T-helper 1 cell treated with Interleukin-12 subunit alpha and Interleukin-12 subunit beta and Interleukin-4 antibody, amounts not matched to agents 30 μg/mL and 1 μg/mL, for 36 hours (primary cell): ENCODE results near the gene RNASE9.
"Not testable (repeated sequence)": the region's sequence is repeated elsewhere in the genome, so short reads cannot be mapped to it uniquely, and the experiment has no call there.

ENCODE experiments used
- H3K27ac Mint-ChIP-seq: one replicate; pipeline ENCODE4 v1.8.0; 2021; ENCODE audit warnings: mild to moderate bottlenecking, mixed read lengths
- H3K27me3 Mint-ChIP-seq: one replicate; pipeline ENCODE4 v1.8.0; 2021; ENCODE audit warnings: low read depth, mixed read lengths
- H3K36me3 Mint-ChIP-seq: one replicate; pipeline ENCODE4 v1.8.0; 2021; ENCODE audit warnings: low read depth, mixed read lengths
- H3K4me1 Mint-ChIP-seq: one replicate; pipeline ENCODE4 v1.8.0; 2021; ENCODE audit warnings: low read depth, mixed read lengths
- H3K4me3 Mint-ChIP-seq: one replicate; pipeline ENCODE4 v1.8.0; 2021; ENCODE audit warnings: mild to moderate bottlenecking, moderate library complexity, mixed read lengths
- H3K9me3 Mint-ChIP-seq: one replicate; pipeline ENCODE4 v1.8.0; 2021; ENCODE audit warnings: mixed read lengths

RNASE9 gene

DNA sequence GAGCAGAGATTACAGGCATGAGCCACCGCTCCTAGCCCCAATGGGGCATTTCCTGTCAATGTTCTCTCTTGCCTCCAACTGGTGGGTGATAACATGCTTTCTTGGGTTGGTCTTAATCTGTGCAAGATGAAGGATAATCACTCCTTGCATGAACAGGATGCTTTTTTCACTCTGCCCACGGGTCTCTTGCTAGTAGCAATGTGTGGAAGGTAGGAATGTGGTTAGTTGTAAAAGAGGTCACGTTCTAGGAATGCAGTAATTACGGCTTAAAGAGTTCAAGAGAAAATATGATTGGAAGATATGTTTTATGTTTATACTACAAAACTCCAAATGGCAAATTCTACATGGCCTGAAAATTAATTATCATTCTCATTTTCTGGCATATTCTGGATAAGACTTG, 45.0 kb downstream of the RNASE9 start:
- Mint-ChIP-seq H3K9me3 (no peaks in the 10 kb centered on the region), H3K27me3 (peaks cover 10% of the 10 kb centered on the region), H3K4me1 (no peaks in the 10 kb centered on the region)

DNA sequence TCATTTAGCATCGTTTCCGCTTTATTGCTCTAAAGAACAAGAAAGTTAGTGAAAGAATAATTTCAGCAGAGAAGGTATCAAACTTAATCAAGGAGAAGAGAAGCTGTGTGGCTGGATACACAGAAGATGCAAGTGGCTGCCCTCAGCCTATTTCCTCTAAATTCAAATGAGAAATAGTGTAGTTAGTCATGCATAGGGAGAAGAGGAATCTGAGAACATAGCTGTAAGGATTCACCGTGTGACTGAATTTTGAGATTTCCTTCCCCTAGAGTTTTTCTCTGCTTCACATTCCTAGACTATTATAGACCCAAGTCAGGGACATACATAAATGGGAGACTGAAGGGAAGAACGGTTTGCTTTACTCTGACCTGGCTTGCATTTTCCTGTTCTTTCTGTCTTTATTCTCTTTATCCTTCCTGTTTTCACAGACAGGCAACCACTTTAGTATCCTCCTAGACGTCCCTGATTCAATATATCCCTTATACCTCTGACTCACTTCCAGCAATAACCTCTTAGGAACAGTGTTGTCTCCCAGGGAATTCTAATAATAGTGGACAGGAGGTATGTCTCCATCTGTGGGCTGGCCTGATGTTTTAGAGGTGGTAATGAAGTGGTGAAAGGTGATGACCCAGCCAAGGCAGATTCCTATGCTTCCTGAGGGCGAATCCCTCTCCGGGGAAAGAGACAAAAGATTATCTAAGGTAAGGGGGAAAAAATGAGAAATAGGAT, 48.5 kb downstream of the RNASE9 start:
- Mint-ChIP-seq H3K4me1 (no peaks in the 10 kb centered on the region), H3K27me3 (peaks cover 10% of the 10 kb centered on the region), H3K36me3 (no peaks in the 10 kb centered on the region), H3K9me3 (no peaks in the 10 kb centered on the region), H3K27ac (no peak overlapping the region), H3K4me3 (no peak overlapping the region)

More for the DNA sequence above, 45.0 kb downstream of the RNASE9 start:
- Mint-ChIP-seq H3K36me3 (no peaks in the 10 kb centered on the region), H3K27ac (no peak overlapping the region), H3K4me3 (no peak overlapping the region)

DNA sequence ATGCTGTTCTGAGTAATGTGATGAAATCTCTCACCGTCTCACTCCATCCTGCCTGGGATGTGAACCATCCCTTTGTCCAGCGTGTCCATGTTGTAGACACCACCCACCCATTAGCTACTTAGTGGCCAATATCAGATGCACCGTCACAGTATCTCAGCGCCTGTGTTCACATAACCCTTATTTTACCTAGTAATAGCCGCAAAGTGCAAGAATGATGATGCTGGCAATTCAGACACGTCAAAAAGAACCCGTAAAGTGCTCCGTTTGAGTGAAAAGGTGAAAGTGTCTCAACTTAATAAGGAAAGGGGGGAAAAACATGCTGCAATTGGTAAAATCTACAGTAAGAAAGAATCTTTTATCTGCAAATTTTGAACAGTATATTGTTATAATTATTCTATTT, 52.5 kb downstream of the RNASE9 start:
- Mint-ChIP-seq H3K27ac (no peak overlapping the region), H3K4me1 (peaks cover 4% of the 10 kb centered on the region), H3K4me3 (no peak overlapping the region), H3K36me3 (no peaks in the 10 kb centered on the region), H3K27me3 (peaks cover 9% of the 10 kb centered on the region), H3K9me3 (no peaks in the 10 kb centered on the region)

DNA sequence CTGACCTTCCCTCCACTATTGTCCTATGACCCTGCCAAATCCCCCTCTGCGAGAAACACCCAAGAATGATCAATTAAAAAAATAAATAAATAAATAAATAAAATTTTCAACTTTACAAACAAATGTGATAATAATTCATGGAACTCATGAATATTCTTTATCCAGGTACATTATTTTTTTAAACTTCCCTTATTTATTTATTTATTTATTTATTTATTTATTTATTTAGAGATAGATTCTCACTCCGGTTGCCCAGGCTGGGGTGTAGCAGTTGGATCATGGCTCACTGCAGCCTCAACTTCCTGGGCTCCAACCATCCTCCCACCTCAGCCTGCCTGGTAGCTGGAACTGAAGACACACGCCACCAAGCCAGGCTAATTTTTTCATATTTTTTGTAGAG, 53.3 kb downstream of the RNASE9 start:
- not testable (repeated sequence) for H3K36me3 Mint-ChIP-seq, H3K4me1 Mint-ChIP-seq, H3K9me3 Mint-ChIP-seq, H3K4me3 Mint-ChIP-seq, H3K27ac Mint-ChIP-seq, H3K27me3 Mint-ChIP-seq

DNA sequence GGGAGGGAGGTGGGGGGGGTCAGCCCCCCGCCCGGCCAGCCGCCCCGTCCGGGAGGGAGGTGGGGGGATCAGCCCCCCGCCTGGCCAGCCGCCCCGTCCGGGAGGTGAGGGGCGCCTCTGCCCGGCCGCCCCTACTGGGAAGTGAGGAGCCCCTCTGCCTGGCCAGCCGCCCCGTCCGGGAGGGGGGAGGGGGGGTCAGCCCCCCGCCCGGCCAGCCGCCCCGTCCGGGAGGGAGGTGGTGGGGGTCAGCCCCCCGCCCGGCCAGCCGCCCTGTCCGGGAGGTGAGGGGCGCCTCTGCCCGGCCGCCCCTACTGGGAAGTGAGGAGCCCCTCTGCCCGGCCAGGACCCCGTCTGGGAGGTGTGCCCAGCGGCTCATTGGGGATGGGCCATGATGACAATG, 54.1 kb downstream of the RNASE9 start:
- H3K36me3 Mint-ChIP-seq, H3K27ac Mint-ChIP-seq, H3K4me3 Mint-ChIP-seq, H3K4me1 Mint-ChIP-seq, H3K27me3 Mint-ChIP-seq, H3K9me3 Mint-ChIP-seq: not testable (repeated sequence)

DNA sequence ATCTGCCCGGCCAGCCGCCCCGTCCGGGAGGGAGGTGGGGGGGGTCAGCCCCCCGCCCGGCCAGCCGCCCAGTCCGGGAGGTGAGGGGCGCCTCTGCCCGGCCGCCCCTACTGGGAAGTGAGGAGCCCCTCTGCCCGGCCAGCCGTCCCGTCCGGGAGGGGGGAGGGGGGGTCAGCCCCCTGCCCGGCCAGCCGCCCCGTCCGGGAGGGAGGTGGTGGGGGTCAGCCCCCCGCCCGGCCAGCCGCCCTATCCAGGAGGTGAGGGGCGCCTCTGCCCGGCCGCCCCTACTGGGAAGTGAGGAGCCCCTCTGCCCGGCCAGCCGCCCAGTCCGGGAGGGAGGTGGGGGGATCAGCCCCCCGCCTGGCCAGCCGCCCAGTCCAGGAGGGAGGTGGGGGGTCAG, 54.6 kb downstream of the RNASE9 start:
- H3K27me3 Mint-ChIP-seq, H3K27ac Mint-ChIP-seq, H3K36me3 Mint-ChIP-seq, H3K4me1 Mint-ChIP-seq, H3K9me3 Mint-ChIP-seq, H3K4me3 Mint-ChIP-seq: not testable (repeated sequence)
